ENCODE data around the gene ARHGEF28.

- TF ChIP-seq CTCF (IDR thresholded peaks at IDR 0.05; ENCODE audit: insufficient read depth, low read length) (no peak), REST (IDR thresholded peaks at IDR 0.05; ENCODE audit: insufficient replicate concordance, low read depth) (no peak), POLR2AphosphoS5 (IDR thresholded peaks at IDR 0.05; ENCODE audit: low read depth) (no peak), GABPA (IDR thresholded peaks at IDR 0.05; ENCODE audit: low read depth) (no peak), SPI1 (IDR thresholded peaks at IDR 0.05; ENCODE audit: borderline replicate concordance, low read depth) (no peak)
Measured at GRCh38 chr5:73630765-73631164, 4.8 kb downstream of the ARHGEF28 start.

All from HL-60 (cell line).